M059J (cell line): ENCODE measurements around the gene MLIP. TPM values are rescaled to one million over a fixed set of nuclear protein-coding genes. Genes with fewer than 3 reads are reported as not detected.
"Not testable (repeated sequence)": the region's sequence is repeated elsewhere in the genome, so short reads cannot be mapped to it uniquely, and the experiment has no call there.

Source experiments
- DNase-seq: peaks from one replicate; pipeline ENCODE4 v3.0.0-alpha.2; 2012; ENCODE audit warnings: low read depth
- total RNA-seq: library from RNA; depleted of rRNA; stranded (reverse); fragments of >200 nt; shearing (Covaris generic); gene quantifications from 2 replicates; pipeline ENCODE4 v1.2.3, GENCODE V29; 2014

Gene MLIP
- total RNA-seq, 1 experiment from 2014 or later, result not detected

- no peak for DNase-seq
Measured at GRCh38 chr6:54151861-54152260, 40.6 kb downstream of the MLIP start.

GRCh38 chr6:54156650-54157250 lies 45.5 kb downstream of the MLIP start:
- no peak for DNase-seq

DNA sequence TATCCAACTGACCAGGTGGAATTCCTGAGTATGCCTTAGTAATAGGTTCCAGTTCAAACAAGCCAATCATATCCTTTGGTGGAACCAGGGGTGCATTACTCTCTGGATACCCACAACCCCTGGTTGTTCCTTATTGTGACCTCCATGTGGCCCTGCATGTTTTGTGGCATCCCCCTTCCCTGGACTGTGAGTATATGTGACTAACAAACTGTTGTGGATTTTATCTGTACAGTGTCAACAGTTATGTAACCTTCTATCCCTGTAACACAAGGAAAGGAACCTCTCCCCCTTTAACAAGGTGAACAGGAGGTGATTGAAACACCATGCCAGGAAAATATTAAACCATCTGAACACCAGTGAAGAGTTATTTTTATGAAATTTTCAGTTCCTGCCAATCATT lies 46.2 kb downstream of the MLIP start:
- DNase-seq, result no peak

- no peak for DNase-seq
Measured at GRCh38 chr6:54173089-54173488, 61.8 kb downstream of the MLIP start.

DNA sequence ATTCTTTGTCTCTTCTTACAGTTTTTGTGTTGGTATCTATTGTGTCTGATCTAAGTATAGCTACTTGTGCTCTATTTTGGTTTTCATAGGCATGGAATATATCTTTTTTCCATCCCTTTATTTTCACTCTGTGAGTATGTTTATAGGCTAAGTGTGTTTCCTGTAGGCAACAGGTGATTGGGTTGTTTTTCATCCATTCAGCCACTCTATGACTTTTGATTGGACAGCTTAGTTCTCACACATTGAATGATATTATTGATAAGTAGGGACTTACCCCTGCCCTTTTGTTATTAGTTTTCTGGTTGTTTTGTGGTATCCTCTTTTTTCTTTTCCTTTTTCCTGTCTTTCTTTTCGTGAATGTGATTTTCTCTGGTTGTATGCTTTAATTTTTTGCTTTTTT lies 67.9 kb downstream of the MLIP start:
- DNase-seq, result no peak

GRCh38 chr6:54183616-54184015 lies 72.4 kb downstream of the MLIP start:
- no peak for DNase-seq

DNA sequence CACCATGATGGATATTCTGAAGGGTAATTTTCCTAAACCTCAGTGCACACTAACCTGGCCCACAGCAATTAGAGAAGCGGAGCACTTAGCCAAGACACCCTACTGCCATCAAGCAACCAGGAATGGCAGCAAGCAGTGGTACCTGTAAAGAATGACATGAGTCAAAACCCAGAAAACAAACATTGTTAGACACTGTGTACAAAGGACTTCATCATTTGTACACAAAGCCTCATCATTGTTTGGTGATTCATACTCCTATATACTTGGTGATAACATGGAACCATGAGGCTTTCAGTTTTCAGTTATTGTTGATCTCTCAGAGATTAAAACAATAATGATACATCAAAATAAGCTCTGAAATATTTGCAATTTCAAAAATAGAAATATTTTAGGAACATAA lies 74.6 kb downstream of the MLIP start:
- DNase-seq, result no peak

GRCh38 chr6:54188846-54189245 lies 77.6 kb downstream of the MLIP start:
- DNase-seq, result no peak

GRCh38 chr6:54191461-54191860 lies 80.2 kb downstream of the MLIP start:
- DNase-seq, result peak; percentile 48

DNA sequence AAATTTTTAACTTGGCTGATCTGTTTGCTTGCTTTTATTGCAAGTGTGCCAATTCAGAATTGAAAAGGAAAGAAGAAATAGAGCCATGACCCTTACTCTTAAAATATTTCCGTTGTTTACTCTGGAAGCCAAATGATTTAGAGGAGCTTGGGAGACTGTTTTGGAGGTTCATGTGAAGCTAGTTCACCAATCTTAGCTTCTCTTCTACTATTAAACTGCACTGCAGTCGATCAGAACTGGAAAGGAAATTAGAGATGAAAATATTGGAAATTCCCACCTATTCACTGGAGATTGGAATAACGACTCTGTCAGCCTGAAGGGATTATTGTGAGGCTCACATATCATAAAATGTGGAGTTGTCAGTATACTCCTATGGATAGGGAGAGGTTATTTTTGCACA lies 81.8 kb downstream of the MLIP start:
- no peak for DNase-seq

DNA sequence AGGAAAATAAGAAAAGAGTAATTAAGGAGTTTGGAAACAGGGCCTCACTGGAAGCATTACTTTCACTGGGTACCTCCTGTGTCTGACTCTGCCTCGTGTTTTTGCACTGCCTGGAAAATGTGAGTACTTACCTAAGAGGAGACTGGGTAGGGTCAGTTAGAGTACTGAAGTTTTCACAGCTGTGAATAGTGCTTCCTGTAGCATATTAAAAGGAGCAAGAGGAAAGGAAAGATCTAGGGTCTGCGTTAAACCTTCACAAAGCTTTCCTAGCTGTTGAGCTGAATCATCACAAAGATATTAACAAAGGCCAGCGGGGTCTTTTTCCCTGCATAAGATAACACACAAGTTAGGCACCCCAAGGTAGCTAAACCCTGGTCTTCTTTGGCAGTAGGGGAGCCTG lies 82.3 kb downstream of the MLIP start:
- no peak for DNase-seq

DNA sequence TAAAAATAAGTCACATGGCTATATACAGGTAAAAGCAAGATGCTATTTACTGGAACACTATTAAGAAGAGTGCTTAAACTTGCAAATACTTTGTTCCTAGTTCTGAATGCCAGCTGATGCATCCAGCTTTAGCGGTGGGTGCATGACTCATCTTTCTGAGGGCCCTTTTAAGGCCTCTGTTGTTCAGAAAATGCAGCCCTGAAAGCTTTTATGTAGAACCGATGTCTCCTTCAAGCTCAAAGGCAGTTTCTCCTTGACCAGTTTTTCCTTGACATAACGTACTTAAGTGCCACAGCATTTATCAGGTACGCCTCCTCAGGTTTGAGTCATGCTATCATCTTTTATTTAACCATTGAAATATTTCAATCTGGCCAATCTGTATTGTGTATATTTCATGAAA lies 82.8 kb downstream of the MLIP start:
- peak; percentile 62 for DNase-seq

DNA sequence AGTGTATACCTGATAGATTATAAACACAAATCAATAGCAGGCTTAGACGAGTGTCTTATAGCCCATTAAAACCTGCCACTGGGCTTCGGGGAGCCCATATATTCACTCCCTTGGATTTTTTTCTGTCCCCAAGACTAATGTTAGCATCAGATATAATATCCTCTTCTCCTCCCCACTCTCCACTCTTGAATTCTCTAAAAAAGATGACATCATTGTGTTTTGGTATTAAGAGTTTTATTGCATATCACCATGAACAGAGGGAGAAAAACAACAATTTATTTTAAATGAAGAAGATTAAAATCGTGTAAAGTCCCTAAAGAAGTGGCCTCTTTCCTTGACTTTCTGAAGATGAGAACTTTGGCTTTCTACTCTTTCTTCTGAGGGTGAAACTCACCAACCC lies 84.4 kb downstream of the MLIP start:
- DNase-seq, result no peak

GRCh38 chr6:54196905-54197304 lies 85.7 kb downstream of the MLIP start:
- DNase-seq, result no peak

- DNase-seq, result no peak
Measured at GRCh38 chr6:54198134-54198533, 86.9 kb downstream of the MLIP start.

DNA sequence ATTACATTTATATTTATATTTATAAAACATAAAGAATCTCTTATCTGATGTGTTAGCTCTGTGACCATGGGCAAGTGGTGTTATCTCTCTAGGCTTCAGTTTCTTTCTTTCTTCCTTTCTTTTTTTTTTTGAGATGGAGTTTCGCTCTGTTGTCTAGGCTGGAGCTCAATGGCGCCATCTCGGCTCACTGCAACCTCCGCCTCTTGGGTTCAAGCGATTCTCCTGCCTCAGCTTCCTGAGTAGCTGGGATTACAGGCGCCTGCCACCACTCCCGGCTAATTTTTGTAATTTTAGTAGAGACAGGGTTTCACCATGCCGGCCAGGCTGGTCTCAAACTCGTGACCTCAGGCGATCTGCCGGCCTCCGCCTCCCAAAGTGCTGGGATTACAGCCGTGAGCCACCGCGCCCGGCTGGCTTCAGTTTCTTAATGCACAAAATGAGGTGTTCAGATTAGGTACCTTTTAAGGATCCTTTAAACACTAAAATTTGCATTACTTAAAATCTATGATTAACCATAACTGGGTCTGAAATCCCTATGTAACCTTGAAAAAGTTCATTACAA lies 92.3 kb downstream of the MLIP start:
- not testable (repeated sequence) for DNase-seq

GRCh38 chr6:54204921-54205591 lies 93.8 kb downstream of the MLIP start:
- no peak for DNase-seq

DNA sequence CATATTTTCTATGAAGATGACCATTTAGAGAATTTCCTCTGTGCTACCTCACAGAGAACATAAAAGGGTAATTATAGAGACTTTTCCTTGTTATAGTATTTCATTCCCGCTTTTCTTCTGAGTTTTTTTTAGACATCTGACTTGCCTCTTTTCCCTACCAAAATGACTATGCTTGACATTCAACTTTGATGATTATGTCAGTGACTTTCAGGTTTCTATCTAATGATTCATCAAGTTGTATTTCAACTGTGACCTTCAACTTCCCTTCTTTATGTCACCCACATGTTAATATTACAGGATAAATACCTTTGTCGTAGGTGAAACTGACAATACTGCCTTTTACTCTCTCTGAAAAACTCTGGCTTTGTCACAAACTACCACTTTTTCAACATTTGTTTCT lies 95.3 kb downstream of the MLIP start:
- DNase-seq, result peak; percentile 7

GRCh38 chr6:54209983-54210382 lies 98.7 kb downstream of the MLIP start:
- not testable (repeated sequence) for DNase-seq

DNA sequence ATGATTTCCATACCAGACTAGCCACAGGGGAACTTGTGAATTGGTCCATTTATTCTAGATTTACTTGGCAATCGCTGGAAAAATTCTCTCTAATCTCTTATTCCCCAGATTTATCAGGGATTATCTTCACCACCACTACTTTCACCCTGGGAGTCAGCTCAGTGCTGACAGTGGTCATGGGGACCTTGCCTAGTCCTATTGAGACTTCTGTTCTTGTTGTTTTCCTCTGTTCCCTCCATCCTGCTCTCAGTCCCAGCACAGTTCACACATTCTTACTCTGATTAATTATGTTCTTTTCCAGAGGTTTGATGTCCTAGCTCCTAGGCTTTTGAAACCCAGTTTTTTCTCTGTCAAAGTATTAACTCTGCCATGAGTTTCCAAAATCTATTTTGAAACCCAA lies 103.0 kb downstream of the MLIP start:
- no peak for DNase-seq

DNA sequence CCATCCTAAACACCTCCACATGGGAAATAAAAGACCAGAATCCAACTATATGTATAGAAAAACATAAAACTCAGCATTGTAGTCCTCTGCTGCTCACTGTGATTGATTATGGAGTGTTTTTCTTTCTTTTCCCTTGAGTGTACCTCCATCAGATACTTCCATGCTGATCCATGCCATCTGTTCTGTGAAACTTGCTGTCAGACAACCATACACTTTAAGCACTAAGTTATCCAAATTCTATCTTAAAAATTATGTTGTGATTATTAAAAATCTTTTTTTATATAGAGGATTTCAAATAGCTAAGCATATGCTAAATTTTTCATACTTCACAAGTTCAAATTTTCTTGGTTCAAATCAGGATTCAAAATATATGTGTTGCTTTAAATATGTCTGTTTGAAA lies 105.1 kb downstream of the MLIP start:
- DNase-seq, result no peak

GRCh38 chr6:54217018-54217417 lies 105.8 kb downstream of the MLIP start:
- DNase-seq, result peak; percentile 11

GRCh38 chr6:54222217-54222616 lies 111.0 kb downstream of the MLIP start:
- DNase-seq, result no peak

DNA sequence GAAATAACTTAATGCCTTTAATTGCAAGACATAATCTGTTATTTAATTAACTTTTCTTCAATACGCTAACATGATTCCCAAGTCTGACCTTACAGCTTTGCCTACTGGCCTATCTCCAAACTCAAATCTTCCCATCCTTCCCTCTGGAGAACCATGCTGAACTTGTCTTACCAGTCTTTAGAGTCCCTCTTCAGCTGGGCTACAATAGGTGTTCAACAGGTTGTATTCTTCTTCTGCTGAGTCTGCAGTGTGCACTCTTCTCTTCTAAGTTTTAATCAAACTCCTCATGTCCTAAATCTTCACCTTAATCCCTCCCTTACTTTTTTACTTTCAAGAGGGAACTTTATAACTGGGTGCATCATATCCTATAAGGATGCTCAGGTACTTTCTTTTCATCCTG lies 121.5 kb downstream of the MLIP start:
- DNase-seq, result no peak
